ENCODE measurements around the gene PTPRG. TPM values are rescaled to one million over a fixed set of nuclear protein-coding genes. Genes with fewer than 3 reads are reported as not detected.

PTPRG gene
- total RNA-seq, 1 donor from 2014 or later, result 39.6 TPM

GRCh38 chr3:61967019-61967418 is 405.6 kb downstream of the PTPRG start:
- no peaks in the 10 kb centered on the region for H3K27me3 ChIP-seq (ENCODE audit: insufficient read depth, low read length)
- no peak overlapping the region for H3K4me2 ChIP-seq (ENCODE audit: low read length)
- no peaks in the 10 kb centered on the region for H3K79me2 ChIP-seq (ENCODE audit: insufficient read depth, low read length)
- TF ChIP-seq EZH2 (IDR thresholded peaks at IDR 0.05; ENCODE audit: insufficient read depth, low read length) (no peak), CTCF (IDR thresholded peaks at IDR 0.05; ENCODE audit: insufficient read depth, low read depth, low read length) (no peak)
- Mint-ChIP-seq H3K4me3 (ENCODE audit: unreplicated experiment) (no peak overlapping the region), H3K9me3 (ENCODE audit: unreplicated experiment) (no peaks in the 10 kb centered on the region), H3K36me3 (ENCODE audit: low read depth, unreplicated experiment) (no peaks in the 10 kb centered on the region), H3K27ac (ENCODE audit: unreplicated experiment) (no peak overlapping the region), H3K4me1 (ENCODE audit: low read depth, unreplicated experiment) (peaks cover 16% of the 10 kb centered on the region), H3K27me3 (ENCODE audit: low read depth, unreplicated experiment) (no peaks in the 10 kb centered on the region)
- no peak overlapping the region for H2AFZ ChIP-seq (ENCODE audit: low read depth, low read length)
- FAIRE-seq, result no peak
- H3K4me1 ChIP-seq (ENCODE audit: insufficient read depth, low read length), result no peaks in the 10 kb centered on the region
- H4K20me1 ChIP-seq (ENCODE audit: insufficient read depth, low read length), result peaks cover 12% of the 10 kb centered on the region
- DNase-seq (ENCODE audit: low read depth), result no peak
- H3K27ac ChIP-seq (ENCODE audit: low read depth, low read length), result no peak overlapping the region
- H3K9me3 ChIP-seq (ENCODE audit: insufficient read depth, low read depth, low read length), result no peaks in the 10 kb centered on the region
- no peaks in the 10 kb centered on the region for H3K36me3 ChIP-seq (ENCODE audit: insufficient read depth, low read length)
- no peak overlapping the region for H3K9ac ChIP-seq (ENCODE audit: low read length)
- no peak overlapping the region for H3K4me3 ChIP-seq (ENCODE audit: insufficient read depth, low read depth, low read length)

- H3K79me2 ChIP-seq (ENCODE audit: insufficient read depth, low read length), result no peaks in the 10 kb centered on the region
- FAIRE-seq, result no peak
- H2AFZ ChIP-seq (ENCODE audit: low read depth, low read length), result no peak overlapping the region
- H3K27me3 ChIP-seq (ENCODE audit: insufficient read depth, low read length), result no peaks in the 10 kb centered on the region
- H3K9me3 ChIP-seq (ENCODE audit: insufficient read depth, low read depth, low read length), result no peaks in the 10 kb centered on the region
- H3K9ac ChIP-seq (ENCODE audit: low read length), result no peak overlapping the region
- no peaks in the 10 kb centered on the region for H3K36me3 Mint-ChIP-seq (ENCODE audit: low read depth, unreplicated experiment)
- no peak overlapping the region for H3K27ac ChIP-seq (ENCODE audit: low read depth, low read length)
- H3K4me1 Mint-ChIP-seq (ENCODE audit: low read depth, unreplicated experiment), result peaks cover 16% of the 10 kb centered on the region
- H3K27me3 Mint-ChIP-seq (ENCODE audit: low read depth, unreplicated experiment), result no peaks in the 10 kb centered on the region
- H3K4me1 ChIP-seq (ENCODE audit: insufficient read depth, low read length), result no peaks in the 10 kb centered on the region
- no peak overlapping the region for H3K27ac Mint-ChIP-seq (ENCODE audit: unreplicated experiment)
- no peak overlapping the region for H3K4me3 ChIP-seq (ENCODE audit: insufficient read depth, low read depth, low read length)
- H3K9me3 Mint-ChIP-seq (ENCODE audit: unreplicated experiment), result no peaks in the 10 kb centered on the region
- DNase-seq (ENCODE audit: low read depth), result no peak
- no peak overlapping the region for H3K4me2 ChIP-seq (ENCODE audit: low read length)
- no peaks in the 10 kb centered on the region for H3K36me3 ChIP-seq (ENCODE audit: insufficient read depth, low read length)
- TF ChIP-seq CTCF (IDR thresholded peaks at IDR 0.05; ENCODE audit: insufficient read depth, low read depth, low read length) (no peak), EZH2 (IDR thresholded peaks at IDR 0.05; ENCODE audit: insufficient read depth, low read length) (no peak)
- H4K20me1 ChIP-seq (ENCODE audit: insufficient read depth, low read length), result peaks cover 8% of the 10 kb centered on the region
- no peak overlapping the region for H3K4me3 Mint-ChIP-seq (ENCODE audit: unreplicated experiment)
Measured at GRCh38 chr3:61967937-61968336, 406.6 kb downstream of the PTPRG start.

GRCh38 chr3:61974662-61975061 is 413.3 kb downstream of the PTPRG start:
- no peak overlapping the region for H3K4me3 ChIP-seq (ENCODE audit: insufficient read depth, low read depth, low read length)
- no peak overlapping the region for H3K9ac ChIP-seq (ENCODE audit: low read length)
- Mint-ChIP-seq H3K27ac (ENCODE audit: unreplicated experiment) (no peak overlapping the region), H3K4me1 (ENCODE audit: low read depth, unreplicated experiment) (peaks cover 4% of the 10 kb centered on the region), H3K9me3 (ENCODE audit: unreplicated experiment) (no peaks in the 10 kb centered on the region), H3K27me3 (ENCODE audit: low read depth, unreplicated experiment) (no peaks in the 10 kb centered on the region), H3K36me3 (ENCODE audit: low read depth, unreplicated experiment) (no peaks in the 10 kb centered on the region), H3K4me3 (ENCODE audit: unreplicated experiment) (no peak overlapping the region)
- FAIRE-seq (no peak), DNase-seq (ENCODE audit: low read depth) (no peak)
- TF ChIP-seq CTCF (IDR thresholded peaks at IDR 0.05; ENCODE audit: insufficient read depth, low read depth, low read length) (no peak), EZH2 (IDR thresholded peaks at IDR 0.05; ENCODE audit: insufficient read depth, low read length) (no peak)
- no peaks in the 10 kb centered on the region for H3K9me3 ChIP-seq (ENCODE audit: insufficient read depth, low read depth, low read length)
- H2AFZ ChIP-seq (ENCODE audit: low read depth, low read length), result no peak overlapping the region
- no peaks in the 10 kb centered on the region for H3K4me1 ChIP-seq (ENCODE audit: insufficient read depth, low read length)
- H3K27ac ChIP-seq (ENCODE audit: low read depth, low read length), result no peak overlapping the region
- no peaks in the 10 kb centered on the region for H3K36me3 ChIP-seq (ENCODE audit: insufficient read depth, low read length)
- H3K79me2 ChIP-seq (ENCODE audit: insufficient read depth, low read length), result no peaks in the 10 kb centered on the region
- H3K27me3 ChIP-seq (ENCODE audit: insufficient read depth, low read length), result no peaks in the 10 kb centered on the region
- H4K20me1 ChIP-seq (ENCODE audit: insufficient read depth, low read length), result no peaks in the 10 kb centered on the region
- H3K4me2 ChIP-seq (ENCODE audit: low read length), result no peak overlapping the region
